H9 (cell line): ENCODE results near the gene SPRR2F. TPM values are rescaled to one million over a fixed set of nuclear protein-coding genes. Genes with fewer than 3 reads are reported as not detected.
A peak's percentile ranks its signal among the peaks of the same experiment; 100 is the strongest.
"Not testable (repeated sequence)": the region's sequence is repeated elsewhere in the genome, so short reads cannot be mapped to it uniquely, and the experiment has no call there.

Experiments
- DNase-seq: peaks from one replicate; pipeline ENCODE4 v3.0.0-alpha.2; 2017
- H2AFZ ChIP-seq: one replicate; pipeline ENCODE4 v1.6.1; 2013; ENCODE audit warnings: mild to moderate bottlenecking, low read length, control low read depth, moderate library complexity
- H2AK5ac ChIP-seq: 2 replicates; pipeline ENCODE4 v1.6.1; 2013; ENCODE audit warnings: low read length, control low read depth, mixed read lengths; ENCODE audit not compliant: insufficient read length
- H2BK120ac ChIP-seq: one replicate; pipeline ENCODE4 v1.6.1; 2013; ENCODE audit warnings: low read depth, mild to moderate bottlenecking, low read length, control low read depth, inconsistent platforms; ENCODE audit not compliant: poor library complexity, severe bottlenecking
- H2BK12ac ChIP-seq: 2 replicates; pipeline ENCODE4 v1.6.1; 2013; ENCODE audit warnings: low read length, control low read depth, mixed read lengths, low read depth; ENCODE audit not compliant: insufficient read length
- H2BK15ac ChIP-seq: 2 replicates; pipeline ENCODE4 v1.6.1; 2013; ENCODE audit warnings: low read depth, low read length, control low read depth
- H2BK20ac ChIP-seq: one replicate; pipeline ENCODE4 v1.6.1; 2013; ENCODE audit warnings: low read depth, mild to moderate bottlenecking, low read length, control low read depth, inconsistent platforms; ENCODE audit not compliant: poor library complexity, severe bottlenecking
- H2BK5ac ChIP-seq: 2 replicates; pipeline ENCODE4 v1.6.1; 2013; ENCODE audit warnings: low read length, control low read depth, mixed read lengths; ENCODE audit not compliant: insufficient read length
- H3K14ac ChIP-seq: 2 replicates; pipeline ENCODE4 v1.6.1; 2013; ENCODE audit warnings: low read length, control low read depth; ENCODE audit not compliant: insufficient read depth
- H3K18ac ChIP-seq: 2 replicates; pipeline ENCODE4 v1.6.1; 2013; ENCODE audit warnings: low read depth, mild to moderate bottlenecking, mixed read lengths, low read length, control low read depth; ENCODE audit not compliant: insufficient read length
- H3K23ac ChIP-seq: 2 replicates; pipeline ENCODE4 v1.6.1; 2013; ENCODE audit warnings: low read length, control low read depth, mixed read lengths, low read depth; ENCODE audit not compliant: insufficient read length
- H3K23me2 ChIP-seq: 2 replicates; pipeline ENCODE4 v1.6.1; 2013; ENCODE audit warnings: low read depth, mild to moderate bottlenecking, mixed read lengths, low read length, control low read depth; ENCODE audit not compliant: insufficient read length, poor library complexity, severe bottlenecking
- H3K27ac ChIP-seq: 2 replicates; pipeline ENCODE4 v1.5.1; 2013; ENCODE audit warnings: low read length, control low read depth, mixed read lengths, low read depth; ENCODE audit not compliant: insufficient read length
- H3K27me3 ChIP-seq: 2 replicates; pipeline ENCODE4 v1.6.1; 2013; ENCODE audit warnings: low read length, control low read depth, inconsistent platforms; ENCODE audit not compliant: insufficient read depth
- H3K4ac ChIP-seq: 2 replicates; pipeline ENCODE4 v1.6.1; 2013; ENCODE audit warnings: low read depth, mild to moderate bottlenecking, control low read depth, inconsistent platforms, low read length, moderate library complexity
- H3K4me1 ChIP-seq: 2 replicates; pipeline ENCODE4 v1.6.1; 2013; ENCODE audit warnings: low read length, control low read depth, inconsistent platforms; ENCODE audit not compliant: insufficient read depth
- H3K4me2 ChIP-seq: 2 replicates; pipeline ENCODE4 v1.6.1; 2013; ENCODE audit warnings: low read length, control low read depth, mixed read lengths; ENCODE audit not compliant: insufficient read length, insufficient read depth
- H3K56ac ChIP-seq: 2 replicates; pipeline ENCODE4 v1.6.1; 2013; ENCODE audit warnings: low read depth, mild to moderate bottlenecking, mixed read lengths, low read length, control low read depth; ENCODE audit not compliant: insufficient read length
- H3K79me1 ChIP-seq: 2 replicates; pipeline ENCODE4 v1.6.1; 2013; ENCODE audit warnings: low read depth, mild to moderate bottlenecking, moderate library complexity, low read length, control low read depth, inconsistent platforms; ENCODE audit not compliant: insufficient read depth, poor library complexity, severe bottlenecking
- H3K79me2 ChIP-seq: 2 replicates; pipeline ENCODE4 v1.6.1; 2013; ENCODE audit warnings: low read length, control low read depth, inconsistent platforms; ENCODE audit not compliant: insufficient read depth
- H3K9ac ChIP-seq: 2 replicates; pipeline ENCODE4 v1.6.1; 2013; ENCODE audit warnings: low read length, control low read depth, mixed read lengths; ENCODE audit not compliant: insufficient read length; ENCODE audit errors: extremely low read depth
- H3K9me3 ChIP-seq: one replicate; pipeline ENCODE4 v1.6.1; 2013; ENCODE audit warnings: low read depth, low read length, inconsistent platforms; ENCODE audit not compliant: control insufficient read depth
- H3T11ph ChIP-seq: one replicate; pipeline ENCODE4 v1.6.1; 2013; ENCODE audit warnings: mild to moderate bottlenecking, low read length, control low read depth, inconsistent platforms
- H4K20me1 ChIP-seq: one replicate; pipeline ENCODE4 v1.6.1; 2013; ENCODE audit not compliant: control insufficient read depth, insufficient read length, insufficient read depth
- H4K5ac ChIP-seq: 2 replicates; pipeline ENCODE4 v1.6.1; 2013; ENCODE audit warnings: low read depth, mild to moderate bottlenecking, mixed read lengths, low read length, control low read depth; ENCODE audit not compliant: insufficient read length
- H4K8ac ChIP-seq: replicated peaks from 2 replicates; pipeline ENCODE4 v1.6.1; 2013; ENCODE audit warnings: low read length, control low read depth, mixed read lengths, low read depth; ENCODE audit not compliant: insufficient read length
- H4K91ac ChIP-seq: 2 replicates; pipeline ENCODE4 v1.6.1; 2013; ENCODE audit warnings: low read depth, mild to moderate bottlenecking, moderate library complexity, mixed read lengths, low read length, control low read depth; ENCODE audit not compliant: insufficient read length
- H3K27ac Mint-ChIP-seq, 3 experiments: 2 replicates in 2 of 3; 3 replicates in 1 of 3; pipeline ENCODE4 v1.8.0; 2020 to 2021; ENCODE audit warnings: mixed read lengths in 3 of 3, mild to moderate bottlenecking in 1 of 3, moderate library complexity in 1 of 3
- H3K27me3 Mint-ChIP-seq: 2 replicates; pipeline ENCODE4 v1.8.0; 2021; ENCODE audit warnings: low read depth, mild to moderate bottlenecking, moderate library complexity, mixed read lengths
- H3K36me3 Mint-ChIP-seq, 3 experiments: 2 replicates in 2 of 3; 3 replicates in 1 of 3; pipeline ENCODE4 v1.8.0; 2020 to 2021; ENCODE audit warnings: low read depth in 3 of 3, mixed read lengths in 3 of 3; ENCODE audit not compliant: insufficient read depth in 1 of 3
- H3K4me1 Mint-ChIP-seq, 2 experiments: 2 replicates each; pipeline ENCODE4 v1.8.0; 2020; ENCODE audit warnings: mixed read lengths in 2 of 2
- H3K4me3 Mint-ChIP-seq, 2 experiments: 2 replicates in 1 of 2; 3 replicates in 1 of 2; pipeline ENCODE4 v1.8.0; 2020 to 2021; ENCODE audit warnings: mild to moderate bottlenecking in 2 of 2, mixed read lengths in 2 of 2, moderate library complexity in 1 of 2
- H3K9me3 Mint-ChIP-seq, 2 experiments: 2 replicates in 1 of 2; 3 replicates in 1 of 2; pipeline ENCODE4 v1.8.0; 2020; ENCODE audit warnings: mild to moderate bottlenecking in 2 of 2, mixed read lengths in 2 of 2, moderate library complexity in 1 of 2
- WGBS: extraction: QIAGEN DNeasy Blood & Tissue Kit; methylation state at CpG from one replicate; pipeline ENCODE4 v1.1.7; 2013; ENCODE audit warnings: missing lambda C conversion rate, low lambda C conversion rate, mixed read lengths; ENCODE audit not compliant: insufficient read length; ENCODE audit errors: extremely low coverage; 5-methylcytosine and 5-hydroxymethylcytosine counted together
- total RNA-seq: library from RNA; stranded (reverse); gene quantifications from 2 replicates; pipeline ENCODE4 v1.2.1, GENCODE V29; 2021

Gene SPRR2F
- total RNA-seq, 1 experiment from 2014 or later: not detected

- H3K9me3 Mint-ChIP-seq: peaks cover 12 to 14% of the 10 kb centered on the region in 2 experiments
These were observed 862 bp downstream of the SPRR2F start for GRCh38 chr1:153112454-153112853.

More at GRCh38 chr1:153112454-153112853, 862 bp downstream of the SPRR2F start:
- not testable (repeated sequence) for H3K4me1 Mint-ChIP-seq, H2BK120ac ChIP-seq, H4K8ac ChIP-seq, H3K4ac ChIP-seq, H3K4me3 Mint-ChIP-seq, H3K23me2 ChIP-seq, H3T11ph ChIP-seq, H3K27me3 ChIP-seq, H3K23ac ChIP-seq, H3K9ac ChIP-seq, H2BK5ac ChIP-seq, H3K27ac ChIP-seq, H3K4me2 ChIP-seq, DNase-seq, H2BK15ac ChIP-seq, H3K14ac ChIP-seq, H3K79me1 ChIP-seq, H3K18ac ChIP-seq, H4K20me1 ChIP-seq, H3K79me2 ChIP-seq, H2BK20ac ChIP-seq, H3K36me3 Mint-ChIP-seq, H2BK12ac ChIP-seq, H3K56ac ChIP-seq, H4K91ac ChIP-seq, H4K5ac ChIP-seq, H3K9me3 ChIP-seq, H2AK5ac ChIP-seq, H3K4me1 ChIP-seq, H3K27me3 Mint-ChIP-seq, H2AFZ ChIP-seq
- WGBS: no CpG with 5 or more reads among the region's 5 CpGs
- peak overlapping the region in 1 of 3 experiments; percentile 83; a peak in 1 of 7 replicates for H3K27ac Mint-ChIP-seq
